ENCODE results near the gene ARID1B.

- no peak for TF ChIP-seq GATA3 (IDR thresholded peaks at IDR 0.05; ENCODE audit: low read depth, low read length)
- TF ChIP-seq GATA2 (IDR thresholded peaks at IDR 0.05; ENCODE audit: low read depth, low read length) = no peak
Measured at GRCh38 chr6:157099912-157100593, 322.9 kb downstream of the ARID1B start.
